ENCODE data around the gene TSEN2. TPM values are rescaled to one million over a fixed set of nuclear protein-coding genes. Genes with fewer than 3 reads are reported as not detected.

Gene TSEN2
- total RNA-seq, 1 experiment from 2014 or later = 22.0 TPM

DNA sequence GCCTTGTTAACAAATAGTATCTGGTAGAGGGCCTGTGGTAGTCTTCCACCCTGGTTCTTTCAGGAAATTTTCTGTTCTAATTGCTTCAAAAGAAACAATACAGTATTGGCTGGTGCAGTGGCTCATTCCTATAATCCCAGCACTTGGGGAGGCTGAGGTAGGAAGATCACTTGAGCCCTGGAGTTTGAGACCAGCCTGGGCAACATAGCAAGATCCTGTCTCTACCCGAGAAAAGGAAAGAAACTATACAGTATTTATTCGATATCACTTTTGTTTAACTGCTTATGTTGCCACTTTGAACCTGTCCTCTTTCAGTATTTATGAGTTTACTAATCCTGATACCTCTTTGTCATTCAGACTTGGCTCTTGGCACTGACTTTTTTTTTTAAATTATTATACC, 77.1 kb downstream of the TSEN2 start:
- Histone ChIP-seq H2BK12ac (ENCODE audit: insufficient read length, low read depth, low read length) (no peak overlapping the region), H3K9me3 (ENCODE audit: control insufficient read depth, low read depth, low read length) (no peaks in the 10 kb centered on the region), H4K20me1 (ENCODE audit: control insufficient read depth, insufficient read depth, insufficient read length) (no peaks in the 10 kb centered on the region), H2AK5ac (ENCODE audit: insufficient read length, low read length) (no peak overlapping the region), H3K79me2 (ENCODE audit: insufficient read depth, low read length) (peaks cover 51% of the 10 kb centered on the region; the same call in 1 of the 2 replicates), H3K23me2 (ENCODE audit: insufficient read length, low read depth, low read length, poor library complexity, severe bottlenecking) (peaks cover 2% of the 10 kb centered on the region), H2AFZ (ENCODE audit: low read length) (no peak overlapping the region), H3K56ac (ENCODE audit: insufficient read length, low read depth, low read length) (no peak overlapping the region), H3T11ph (ENCODE audit: low read length) (no peak overlapping the region), H4K91ac (ENCODE audit: insufficient read length, low read depth, low read length) (no peak overlapping the region), H2BK120ac (ENCODE audit: low read depth, low read length, poor library complexity, severe bottlenecking) (no peak overlapping the region), H2BK20ac (ENCODE audit: low read depth, low read length, poor library complexity, severe bottlenecking) (no peak overlapping the region), H3K4me2 (ENCODE audit: insufficient read depth, insufficient read length, low read length) (no peak overlapping the region), H3K27me3 (ENCODE audit: insufficient read depth, low read length) (no peaks in the 10 kb centered on the region), H3K4ac (ENCODE audit: low read depth, low read length) (no peak overlapping the region), H3K4me1 (ENCODE audit: insufficient read depth, low read length) (no peaks in the 10 kb centered on the region), H3K14ac (ENCODE audit: insufficient read depth, low read length) (no peak overlapping the region), H3K9ac (ENCODE audit: extremely low read depth, insufficient read length, low read length) (no peak overlapping the region), H4K8ac (replicated peaks; ENCODE audit: insufficient read length, low read depth, low read length) (no peak overlapping the region), H3K23ac (ENCODE audit: insufficient read length, low read depth, low read length) (no peak overlapping the region), H3K79me1 (ENCODE audit: insufficient read depth, low read depth, low read length, poor library complexity, severe bottlenecking) (peaks cover 19% of the 10 kb centered on the region), H2BK15ac (ENCODE audit: low read depth, low read length) (no peak overlapping the region), H2BK5ac (ENCODE audit: insufficient read length, low read length) (no peak overlapping the region), H4K5ac (ENCODE audit: insufficient read length, low read depth, low read length) (no peak overlapping the region), H3K18ac (ENCODE audit: insufficient read length, low read depth, low read length) (no peak overlapping the region), H3K27ac (ENCODE audit: insufficient read length, low read depth, low read length) (no peak overlapping the region)
- H3K4me3 Mint-ChIP-seq = no peak overlapping the region
- H3K27ac Mint-ChIP-seq = no peak overlapping the region
- peaks cover 56 to 57% of the 10 kb centered on the region in 2 experiments for H3K4me1 Mint-ChIP-seq
- H3K9me3 Mint-ChIP-seq = no peaks in the 10 kb centered on the region
- no peak for DNase-seq
- no peaks in the 10 kb centered on the region for H3K36me3 Mint-ChIP-seq (ENCODE audit: insufficient read depth in 1 of 3, low read depth in 3 of 3)
- TF ChIP-seq CTCF (conservative IDR thresholded peaks at IDR 0.05) = no peak
- H3K27me3 Mint-ChIP-seq (ENCODE audit: low read depth) = no peaks in the 10 kb centered on the region
- WGBS (ENCODE audit: extremely low coverage, insufficient read length, low lambda C conversion rate) = no CpG with 5 or more reads among the region's 2 CpGs

Data from H9 (cell line).